ENCODE measurements around the gene EBF4.

GRCh38 chr20:2651772-2652723 lies 40.5 kb upstream of the EBF4 start, which contains the start of gene NOP56:
- no peak for TF ChIP-seq REST (IDR thresholded peaks at IDR 0.05; ENCODE audit: low read depth)
- TF ChIP-seq CTCF (IDR thresholded peaks at IDR 0.05 in 2 of 3, conservative IDR thresholded peaks at IDR 0.05 in 1 of 3; ENCODE audit: borderline replicate concordance in 1 of 3, insufficient read depth in 1 of 3, low read depth in 2 of 3, low read length in 2 of 3) = no peak
- no peak for TF ChIP-seq EZH2 (IDR thresholded peaks at IDR 0.05)
- peak; percentile 9 for TF ChIP-seq YY1 (IDR thresholded peaks at IDR 0.05; ENCODE audit: extremely low read depth, insufficient replicate concordance, low read depth, low read length)
- peak; percentile 98 for TF ChIP-seq POLR2A (IDR thresholded peaks at IDR 0.05; ENCODE audit: borderline replicate concordance, extremely low read depth, insufficient read depth, insufficient read length)
- no peak for TF ChIP-seq SRF (IDR thresholded peaks at IDR 0.05; ENCODE audit: low read depth)
